H1 (cell line): ENCODE measurements around the gene CCDC148. TPM values are rescaled to one million over a fixed set of nuclear protein-coding genes. Genes with fewer than 3 reads are reported as not detected.

Experiments used
- CTCF ChIA-PET: fragments of 300-600 bp; sonication (Branson Sonifier 250); formaldehyde crosslinking; loops from one replicate; lab custom pipeline; 2021; ENCODE audit not compliant: partially characterized antibody; lab: Charles Lee
- POLR2A ChIA-PET: fragments of 300-600 bp; sonication (Branson Sonifier 250); formaldehyde crosslinking; loops from one replicate; lab custom pipeline; 2021; ENCODE audit warnings: inconsistent platforms; ENCODE audit not compliant: partially characterized antibody; lab: Charles Lee
- DNase-seq, 2 experiments: peaks; one replicate each; pipeline versions ENCODE4 v3.0.0 to v3.0.0-alpha.2; 2010 to 2022; ENCODE audit warnings: low spot score in 2 of 2, low read depth in 1 of 2, mixed read lengths in 1 of 2
- FAIRE-seq: peaks from 2 replicates; lab custom pipeline; 2011; peaks lifted over from hg19 to GRCh38; lab: Jason Lieb, UNC
- H2AFZ ChIP-seq: 2 replicates; pipeline ENCODE4 v1.8.1; 2012; ENCODE audit warnings: low read length, inconsistent platforms
- H2AK5ac ChIP-seq: 2 replicates; pipeline ENCODE4 v1.6.1; 2013; ENCODE audit warnings: low read depth, low read length
- H2BK120ac ChIP-seq: replicated peaks from 2 replicates; pipeline ENCODE3; 2013; ENCODE audit warnings: low read depth, low read length, inconsistent platforms
- H2BK12ac ChIP-seq: 2 replicates; pipeline ENCODE4 v1.6.1; 2013; ENCODE audit warnings: low read depth, low read length
- H2BK15ac ChIP-seq: 2 replicates; pipeline ENCODE4 v1.6.1; 2013; ENCODE audit warnings: low read length
- H2BK20ac ChIP-seq: 2 replicates; pipeline ENCODE4 v1.6.1; 2013; ENCODE audit warnings: low read length
- H2BK5ac ChIP-seq: 2 replicates; pipeline ENCODE4 v1.6.1; 2013; ENCODE audit warnings: low read depth, low read length
- H3K14ac ChIP-seq: 2 replicates; pipeline ENCODE4 v1.6.1; 2013; ENCODE audit warnings: inconsistent platforms; ENCODE audit not compliant: insufficient read length
- H3K18ac ChIP-seq: 2 replicates; pipeline ENCODE4 v1.6.1; 2013; ENCODE audit warnings: low read length; ENCODE audit errors: extremely low read depth
- H3K23ac ChIP-seq: 2 replicates; pipeline ENCODE4 v1.6.1; 2013; ENCODE audit warnings: inconsistent platforms; ENCODE audit not compliant: insufficient read length
- H3K23me2 ChIP-seq: 2 replicates; pipeline ENCODE4 v1.6.1; 2013; ENCODE audit warnings: low read depth, low read length
- H3K27ac ChIP-seq: 2 replicates; pipeline ENCODE4 v1.6.1; 2011; ENCODE audit warnings: low read depth, low read length, inconsistent platforms
- H3K27me3 ChIP-seq, 4 experiments: replicated peaks in 1 of 4; 1 replicate in 1 of 4; 2 replicates in 3 of 4; pipeline versions ENCODE4 v1.6.1 to v1.8.1; 2011 to 2013; ENCODE audit warnings: low read length in 3 of 4, mild to moderate bottlenecking in 3 of 4, inconsistent platforms in 2 of 4, mixed read lengths in 2 of 4, moderate library complexity in 1 of 4; ENCODE audit not compliant: control insufficient read depth in 3 of 4, insufficient read depth in 3 of 4; ENCODE audit errors: extremely low read depth in 1 of 4
- H3K36me3 ChIP-seq, 4 experiments: 2 replicates each; pipeline versions ENCODE4 v1.6.1 to v1.8.1; 2011 to 2013; ENCODE audit warnings: mild to moderate bottlenecking in 4 of 4, low read length in 3 of 4, moderate library complexity in 2 of 4, control low read depth in 1 of 4, inconsistent platforms in 1 of 4; ENCODE audit not compliant: insufficient read depth in 4 of 4, control insufficient read depth in 2 of 4
- H3K4ac ChIP-seq: replicated peaks from 2 replicates; pipeline ENCODE3; 2013; ENCODE audit warnings: low read length, low read depth, mixed read lengths, inconsistent platforms; ENCODE audit not compliant: insufficient read length
- H3K4me1 ChIP-seq, 4 experiments: replicated peaks in 1 of 4; 1 replicate in 1 of 4; 2 replicates in 3 of 4; pipeline versions ENCODE4 v1.6.1 to v1.8.1; 2011 to 2013; ENCODE audit warnings: low read length in 3 of 4, inconsistent platforms in 2 of 4, mixed read lengths in 1 of 4; ENCODE audit not compliant: insufficient read depth in 4 of 4, control insufficient read depth in 3 of 4
- H3K4me2 ChIP-seq, 2 experiments: 2 replicates each; pipeline versions ENCODE4 v1.6.1 to v1.8.1; 2011 to 2013; ENCODE audit warnings: low read depth in 2 of 2, low read length in 2 of 2, control low read depth in 1 of 2, inconsistent platforms in 1 of 2, mild to moderate bottlenecking in 1 of 2; ENCODE audit not compliant: insufficient read depth in 1 of 2
- H3K4me3 ChIP-seq, 4 experiments: fragments of 200-600, 300-600 bp in 1 of 4; sonication (generic), shearing (Covaris generic), sonication (Bioruptor Twin) in 1 of 4; 2 replicates each; pipeline versions ENCODE4 v1.5.1 to v1.8.1; 2011 to 2016; ENCODE audit warnings: low read length in 4 of 4, low read depth in 3 of 4, control low read depth in 2 of 4, inconsistent platforms in 2 of 4, mild to moderate bottlenecking in 2 of 4, mixed read lengths in 1 of 4, moderate library complexity in 1 of 4; ENCODE audit not compliant: insufficient read depth in 2 of 4; ENCODE audit errors: extremely low read depth in 1 of 4
- H3K56ac ChIP-seq: replicated peaks from 2 replicates; pipeline ENCODE3; 2013; ENCODE audit warnings: low read depth, mild to moderate bottlenecking, mixed read lengths, low read length, inconsistent platforms; ENCODE audit not compliant: insufficient read length
- H3K79me1 ChIP-seq: 2 replicates; pipeline ENCODE4 v1.6.1; 2013; ENCODE audit warnings: low read depth, low read length, control low read depth
- H3K79me2 ChIP-seq, 2 experiments: 2 replicates each; pipeline versions ENCODE4 v1.6.1 to v1.8.1; 2012 to 2013; ENCODE audit warnings: low read length in 2 of 2, mild to moderate bottlenecking in 2 of 2, inconsistent platforms in 1 of 2; ENCODE audit not compliant: insufficient read depth in 2 of 2, control insufficient read depth in 1 of 2
- H3K9ac ChIP-seq, 4 experiments: replicated peaks in 1 of 4; 1 replicate in 1 of 4; 2 replicates in 3 of 4; pipeline versions ENCODE4 v1.6.1 to v1.8.1; 2011 to 2013; ENCODE audit warnings: low read depth in 3 of 4, low read length in 3 of 4, control low read depth in 2 of 4, mild to moderate bottlenecking in 2 of 4, moderate library complexity in 2 of 4, inconsistent platforms in 1 of 4; ENCODE audit errors: extremely low read depth in 1 of 4
- H3K9me3 ChIP-seq, 2 experiments: 2 replicates each; pipeline versions ENCODE4 v1.6.1 to v1.8.1; 2012 to 2013; ENCODE audit warnings: mild to moderate bottlenecking in 2 of 2, moderate library complexity in 2 of 2, control low read depth in 1 of 2, inconsistent platforms in 1 of 2, low read depth in 1 of 2, low read length in 1 of 2, mixed read lengths in 1 of 2; ENCODE audit not compliant: insufficient read depth in 2 of 2
- H4K20me1 ChIP-seq, 2 experiments: replicated peaks in 1 of 2; 2 replicates each; pipeline versions ENCODE3 to v1.8.1; 2011 to 2013; ENCODE audit warnings: inconsistent platforms in 2 of 2, low read length in 2 of 2, mild to moderate bottlenecking in 1 of 2; ENCODE audit not compliant: insufficient read depth in 2 of 2, control insufficient read depth in 1 of 2
- H4K5ac ChIP-seq: 2 replicates; pipeline ENCODE4 v1.6.1; 2013; ENCODE audit warnings: low read length, low read depth, mixed read lengths, inconsistent platforms; ENCODE audit not compliant: insufficient read length
- H4K8ac ChIP-seq: 2 replicates; pipeline ENCODE4 v1.8.0; 2013; ENCODE audit warnings: mild to moderate bottlenecking, moderate library complexity, low read length, inconsistent platforms; ENCODE audit not compliant: insufficient read depth; ENCODE audit errors: extremely low read depth
- H4K91ac ChIP-seq: replicated peaks from 2 replicates; pipeline ENCODE3; 2013; ENCODE audit warnings: low read length, mixed read lengths, inconsistent platforms; ENCODE audit not compliant: insufficient read length
- CTBP2 ChIP-seq: IDR thresholded peaks from 2 replicates; pipeline ENCODE4 v1.7.0; 2011; ENCODE audit warnings: borderline replicate concordance, mild to moderate bottlenecking, moderate library complexity, mixed read lengths, low read length; ENCODE audit not compliant: insufficient read depth, insufficient read length
- JUN ChIP-seq: IDR thresholded peaks from 2 replicates; pipeline ENCODE4 v1.6.1; 2011; ENCODE audit warnings: low read depth, mild to moderate bottlenecking, improper control_type of control experiment, low read length
- POLR2A ChIP-seq, 2 experiments: IDR thresholded peaks; 1 replicate in 1 of 2; 2 replicates in 1 of 2; pipeline ENCODE4 v1.6.1; 2011; ENCODE audit warnings: low read depth in 2 of 2, low read length in 2 of 2, mild to moderate bottlenecking in 2 of 2; ENCODE audit errors: control extremely low read depth in 1 of 2
- POU5F1 ChIP-seq: IDR thresholded peaks from 2 replicates; pipeline ENCODE4 v1.6.1; 2011; ENCODE audit warnings: low read depth, mild to moderate bottlenecking, low read length, moderate library complexity
- SAP30 ChIP-seq: fragments of 300-600 bp; sonication (generic); IDR thresholded peaks from 2 replicates; pipeline ENCODE4 v1.7.1; 2012; ENCODE audit warnings: low read length, moderate library complexity, mild to moderate bottlenecking, inconsistent platforms; ENCODE audit not compliant: insufficient read depth, insufficient replicate concordance
- SIRT6 ChIP-seq: IDR thresholded peaks from one replicate; pipeline ENCODE4 v1.7.1; 2012; ENCODE audit warnings: low read length, inconsistent platforms
- WGBS, 2 experiments: shearing (Covaris generic) in 1 of 2; methylation state at CpG; one replicate each; pipeline versions ENCODE4 v1.1.6 to v1.1.7; 2013 to 2015; ENCODE audit warnings: low lambda C conversion rate in 2 of 2, mixed read lengths in 2 of 2, inconsistent platforms in 1 of 2, low coverage in 1 of 2, missing lambda C conversion rate in 1 of 2; ENCODE audit not compliant: insufficient replicate concordance in 2 of 2, insufficient coverage in 1 of 2, insufficient read length in 1 of 2; ENCODE audit errors: extremely low coverage in 1 of 2, missing lambda C conversion rate in 1 of 2; 5-methylcytosine and 5-hydroxymethylcytosine counted together
- polyA plus RNA-seq, 7 experiments: library from polyadenylated mRNA; depleted of rRNA in 3 of 7; stranded (reverse) in 5 of 7; unstranded in 2 of 7; fragments of >200 nt in 5 of 7; fragments of 200-250 nt in 2 of 7; gene quantifications; 1 replicate in 5 of 7; 2 replicates in 1 of 7; 4 replicates in 1 of 7; pipeline versions ENCODE4 v1.2.1 to v1.2.3, GENCODE V29; 2011 to 2013; ENCODE audit warnings: missing spikeins in 2 of 7, mixed read lengths in 2 of 7
- total RNA-seq: library from RNA; stranded (reverse); fragmentation: NEBNext Ultra II Directional; extraction: Animal tissue kit (Norgen Biotek cat#: 25700); gene quantifications from 2 replicates; pipeline ENCODE4 v1.2.1, GENCODE V29; 2021
- TF ChIP-seq, protein P1 (sequence below): IDR thresholded peaks from 2 replicates; pipeline ENCODE4 v1.6.1; 2012; ENCODE audit warnings: low read length, inconsistent platforms
- TF ChIP-seq, protein P2 (sequence below): IDR thresholded peaks from 2 replicates; pipeline ENCODE4 v1.6.1; 2012; ENCODE audit warnings: inconsistent platforms
- TF ChIP-seq, protein P3 (sequence below), 3 experiments: IDR thresholded peaks; 1 replicate in 2 of 3; 2 replicates in 1 of 3; pipeline versions ENCODE4 v1.5.1 to v1.6.1; 2011; ENCODE audit warnings: low read length in 3 of 3, mild to moderate bottlenecking in 3 of 3, inconsistent platforms in 2 of 3, low read depth in 1 of 3, moderate library complexity in 1 of 3; ENCODE audit not compliant: insufficient read depth in 1 of 3; ENCODE audit errors: control extremely low read depth in 1 of 3

CCDC148 gene
- total and polyA plus RNA-seq, 2 of the 8 experiments (the other 6 are each of a cell fraction or from before 2014, with no cell fraction given), result 0.45 to 1.3 TPM

DNA sequence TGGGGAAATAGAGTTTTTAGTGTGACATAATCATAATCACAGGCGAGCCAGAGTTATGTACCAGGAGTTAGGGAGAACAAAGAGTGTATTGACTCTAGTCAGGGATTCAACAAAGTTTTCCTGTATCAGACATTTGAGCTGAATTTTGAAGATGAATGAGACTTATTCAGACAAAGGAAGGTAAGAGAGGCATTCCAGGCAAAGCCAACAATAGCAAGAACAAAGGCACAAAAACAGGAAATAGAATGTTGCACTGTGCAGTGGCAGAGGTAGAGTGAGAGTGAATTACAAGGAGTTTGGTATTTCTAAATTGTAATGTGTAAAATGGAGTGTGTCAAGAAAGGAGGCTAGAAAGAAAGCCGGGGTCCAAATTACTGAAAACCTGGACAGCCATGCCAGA is 156.2 kb downstream of the CCDC148 start:
- no peak overlapping the region for H3K9ac ChIP-seq
- CTCF ChIA-PET, result interaction anchor here (1.1 kb wide), 1 partner anchor 12 kb away, joined by 3 read pairs; no protein-coding TSS in a partner anchor
- H4K20me1 ChIP-seq, result no peaks in the 10 kb centered on the region
- 94% methylated on average over 2 of the region's 2 CpGs; no CpG with 5 or more reads in 1 of the 2 experiments for WGBS, 2 experiments
- H3K79me1 ChIP-seq, result no peaks in the 10 kb centered on the region
- H3K18ac ChIP-seq, result no peak overlapping the region
- no peak overlapping the region for H4K5ac ChIP-seq
- no peak overlapping the region for H4K8ac ChIP-seq
- no peak overlapping the region for H3K56ac ChIP-seq
- H2AFZ ChIP-seq, result no peak overlapping the region
- no peaks in the 10 kb centered on the region for H3K4me1 ChIP-seq
- no peaks in the 10 kb centered on the region for H3K23me2 ChIP-seq
- H3K4ac ChIP-seq, result no peak overlapping the region
- no peaks in the 10 kb centered on the region for H3K79me2 ChIP-seq
- no peak overlapping the region for H4K91ac ChIP-seq
- no peak overlapping the region for H3K4me3 ChIP-seq
- POLR2A ChIA-PET, result no interaction called here
- no peak for DNase-seq
- no peak overlapping the region for H3K4me2 ChIP-seq
- H3K27me3 ChIP-seq, result peaks cover 0 to 2% (median 0%) of the 10 kb centered on the region in 4 experiments; a peak in 1 of 7 replicates
- no peaks in the 10 kb centered on the region for H3K9me3 ChIP-seq
- no peak overlapping the region for H2BK15ac ChIP-seq
- FAIRE-seq, result no peak
- H3K23ac ChIP-seq, result no peak overlapping the region
- H2BK12ac ChIP-seq, result no peak overlapping the region
- no peaks in the 10 kb centered on the region for H3K36me3 ChIP-seq
- H2AK5ac ChIP-seq, result no peak overlapping the region
- H3K14ac ChIP-seq, result no peak overlapping the region
- H2BK5ac ChIP-seq, result no peak overlapping the region
- H2BK120ac ChIP-seq, result no peak overlapping the region
- H3K27ac ChIP-seq, result no peak overlapping the region
- H2BK20ac ChIP-seq, result no peak overlapping the region
- TF ChIP-seq SIRT6, result no peak
- no peak for TF ChIP-seq JUN
- no peak for TF ChIP-seq POLR2A (IDR thresholded peaks at IDR 0.05; ENCODE audit: control extremely low read depth in 1 of 2, low read depth in 2 of 2, low read length in 2 of 2)
- TF ChIP-seq POU5F1, result no peak
- TF ChIP-seq SAP30, result no peak
- TF ChIP-seq, protein P1, sequence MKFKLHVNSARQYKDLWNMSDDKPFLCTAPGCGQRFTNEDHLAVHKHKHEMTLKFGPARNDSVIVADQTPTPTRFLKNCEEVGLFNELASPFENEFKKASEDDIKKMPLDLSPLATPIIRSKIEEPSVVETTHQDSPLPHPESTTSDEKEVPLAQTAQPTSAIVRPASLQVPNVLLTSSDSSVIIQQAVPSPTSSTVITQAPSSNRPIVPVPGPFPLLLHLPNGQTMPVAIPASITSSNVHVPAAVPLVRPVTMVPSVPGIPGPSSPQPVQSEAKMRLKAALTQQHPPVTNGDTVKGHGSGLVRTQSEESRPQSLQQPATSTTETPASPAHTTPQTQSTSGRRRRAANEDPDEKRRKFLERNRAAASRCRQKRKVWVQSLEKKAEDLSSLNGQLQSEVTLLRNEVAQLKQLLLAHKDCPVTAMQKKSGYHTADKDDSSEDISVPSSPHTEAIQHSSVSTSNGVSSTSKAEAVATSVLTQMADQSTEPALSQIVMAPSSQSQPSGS, result no peak
- TF ChIP-seq, protein P2, sequence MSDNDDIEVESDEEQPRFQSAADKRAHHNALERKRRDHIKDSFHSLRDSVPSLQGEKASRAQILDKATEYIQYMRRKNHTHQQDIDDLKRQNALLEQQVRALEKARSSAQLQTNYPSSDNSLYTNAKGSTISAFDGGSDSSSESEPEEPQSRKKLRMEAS, result no peak
- no peak for TF ChIP-seq CTBP2
- TF ChIP-seq, protein P3, sequence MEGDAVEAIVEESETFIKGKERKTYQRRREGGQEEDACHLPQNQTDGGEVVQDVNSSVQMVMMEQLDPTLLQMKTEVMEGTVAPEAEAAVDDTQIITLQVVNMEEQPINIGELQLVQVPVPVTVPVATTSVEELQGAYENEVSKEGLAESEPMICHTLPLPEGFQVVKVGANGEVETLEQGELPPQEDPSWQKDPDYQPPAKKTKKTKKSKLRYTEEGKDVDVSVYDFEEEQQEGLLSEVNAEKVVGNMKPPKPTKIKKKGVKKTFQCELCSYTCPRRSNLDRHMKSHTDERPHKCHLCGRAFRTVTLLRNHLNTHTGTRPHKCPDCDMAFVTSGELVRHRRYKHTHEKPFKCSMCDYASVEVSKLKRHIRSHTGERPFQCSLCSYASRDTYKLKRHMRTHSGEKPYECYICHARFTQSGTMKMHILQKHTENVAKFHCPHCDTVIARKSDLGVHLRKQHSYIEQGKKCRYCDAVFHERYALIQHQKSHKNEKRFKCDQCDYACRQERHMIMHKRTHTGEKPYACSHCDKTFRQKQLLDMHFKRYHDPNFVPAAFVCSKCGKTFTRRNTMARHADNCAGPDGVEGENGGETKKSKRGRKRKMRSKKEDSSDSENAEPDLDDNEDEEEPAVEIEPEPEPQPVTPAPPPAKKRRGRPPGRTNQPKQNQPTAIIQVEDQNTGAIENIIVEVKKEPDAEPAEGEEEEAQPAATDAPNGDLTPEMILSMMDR (IDR thresholded peaks at IDR 0.05; ENCODE audit: control extremely low read depth in 1 of 3, insufficient read depth in 1 of 3, low read depth in 1 of 3, low read length in 3 of 3), result no peak
